Fibroblast of the aortic adventitia (primary cell): ENCODE measurements around the gene DENND1A. TPM values are rescaled to one million over a fixed set of nuclear protein-coding genes. Genes with fewer than 3 reads are reported as not detected.

Source experiments
- DNase-seq: peaks from one replicate; pipeline ENCODE4 v3.0.0-alpha.2; 2010; ENCODE audit warnings: low read depth
- H3K4me3 ChIP-seq: 2 replicates; pipeline ENCODE4 v1.5.1; 2011; ENCODE audit warnings: low read depth, mild to moderate bottlenecking, control low read depth, low read length, moderate library complexity
- CTCF ChIP-seq: IDR thresholded peaks from 2 replicates; pipeline ENCODE4 v1.5.1; 2011; ENCODE audit warnings: mild to moderate bottlenecking, low read length, control low read depth, inconsistent platforms; ENCODE audit not compliant: insufficient read depth
- total RNA-seq: library from RNA; depleted of rRNA; stranded (reverse); fragments of >200 nt; gene quantifications from 2 replicates; pipeline ENCODE4 v1.2.3, GENCODE V29; 2012; ENCODE audit warnings: low replicate concordance

DENND1A gene
- total RNA-seq, 1 donor, result 27.7 TPM

- H3K4me3 ChIP-seq, result no peak overlapping the region
- TF ChIP-seq CTCF, result no peak
- DNase-seq, result no peak
These were observed 540.9 kb downstream of the DENND1A start for GRCh38 chr9:123389070-123389469.

- no peak for DNase-seq
- no peak overlapping the region for H3K4me3 ChIP-seq
- TF ChIP-seq CTCF, result no peak
These were observed 542.2 kb downstream of the DENND1A start for GRCh38 chr9:123387686-123388085.

GRCh38 chr9:123383512-123384170 is 546.3 kb downstream of the DENND1A start:
- no peak for DNase-seq
- TF ChIP-seq CTCF, result no peak

GRCh38 chr9:123382653-123383511 is 547.0 kb downstream of the DENND1A start:
- TF ChIP-seq CTCF, result no peak
- DNase-seq, result no peak
- H3K4me3 ChIP-seq, result no peak overlapping the region

More at GRCh38 chr9:123383512-123384170, 546.3 kb downstream of the DENND1A start:
- H3K4me3 ChIP-seq, result no peak overlapping the region

- TF ChIP-seq CTCF, result no peak
- no peak for DNase-seq
- no peak overlapping the region for H3K4me3 ChIP-seq
These were observed 548.8 kb downstream of the DENND1A start for GRCh38 chr9:123380852-123381705.

GRCh38 chr9:123378956-123379660 is 550.8 kb downstream of the DENND1A start:
- H3K4me3 ChIP-seq, result no peak overlapping the region
- TF ChIP-seq CTCF, result no peak
- DNase-seq, result no peak
